ENCODE measurements around the gene KLHL29.

DNA sequence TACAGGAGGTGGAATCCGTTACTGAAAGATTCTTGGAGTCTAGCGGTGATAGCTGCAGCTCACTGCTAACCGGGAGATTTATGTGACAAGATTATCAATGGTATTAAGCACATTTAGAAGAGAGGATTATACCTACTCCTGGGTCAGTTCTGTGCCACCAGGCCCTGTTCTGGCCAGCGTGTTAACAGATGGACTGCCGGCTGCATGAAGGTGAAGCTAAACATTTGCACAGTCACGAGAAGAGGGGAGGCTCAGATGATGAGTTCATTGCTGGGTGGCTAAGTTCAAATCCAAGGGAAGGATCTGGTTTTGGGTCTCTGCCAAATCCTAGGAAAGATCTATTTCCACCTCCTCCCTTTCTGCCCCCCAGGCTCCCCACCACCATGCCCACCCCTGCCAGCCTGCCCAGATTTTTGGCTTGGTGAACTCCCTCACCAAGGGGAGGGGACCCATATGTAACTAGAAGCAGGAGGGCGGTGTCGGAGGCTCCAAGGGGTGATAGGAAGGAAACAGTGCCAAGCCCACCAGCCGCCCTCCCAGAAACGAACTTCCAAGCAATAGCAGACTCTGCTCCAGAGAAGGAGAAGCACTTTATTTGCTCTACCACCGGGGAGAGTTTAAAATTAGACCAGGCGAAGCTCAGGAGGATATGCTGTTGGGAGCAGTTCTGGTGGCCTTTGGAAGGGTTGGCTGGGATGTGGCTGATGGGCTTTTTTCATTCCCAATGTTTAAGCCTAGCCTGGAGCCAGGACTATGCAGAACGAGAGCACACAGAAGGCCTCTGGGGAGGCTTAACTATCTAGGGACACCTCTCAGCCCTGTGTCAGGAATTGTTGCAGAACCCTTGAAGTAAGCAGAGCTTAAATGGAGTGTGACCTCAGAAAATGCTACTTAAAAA, 200.5 kb downstream of the KLHL29 start:
- TF ChIP-seq, protein P1, sequence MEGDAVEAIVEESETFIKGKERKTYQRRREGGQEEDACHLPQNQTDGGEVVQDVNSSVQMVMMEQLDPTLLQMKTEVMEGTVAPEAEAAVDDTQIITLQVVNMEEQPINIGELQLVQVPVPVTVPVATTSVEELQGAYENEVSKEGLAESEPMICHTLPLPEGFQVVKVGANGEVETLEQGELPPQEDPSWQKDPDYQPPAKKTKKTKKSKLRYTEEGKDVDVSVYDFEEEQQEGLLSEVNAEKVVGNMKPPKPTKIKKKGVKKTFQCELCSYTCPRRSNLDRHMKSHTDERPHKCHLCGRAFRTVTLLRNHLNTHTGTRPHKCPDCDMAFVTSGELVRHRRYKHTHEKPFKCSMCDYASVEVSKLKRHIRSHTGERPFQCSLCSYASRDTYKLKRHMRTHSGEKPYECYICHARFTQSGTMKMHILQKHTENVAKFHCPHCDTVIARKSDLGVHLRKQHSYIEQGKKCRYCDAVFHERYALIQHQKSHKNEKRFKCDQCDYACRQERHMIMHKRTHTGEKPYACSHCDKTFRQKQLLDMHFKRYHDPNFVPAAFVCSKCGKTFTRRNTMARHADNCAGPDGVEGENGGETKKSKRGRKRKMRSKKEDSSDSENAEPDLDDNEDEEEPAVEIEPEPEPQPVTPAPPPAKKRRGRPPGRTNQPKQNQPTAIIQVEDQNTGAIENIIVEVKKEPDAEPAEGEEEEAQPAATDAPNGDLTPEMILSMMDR (IDR thresholded peaks at IDR 0.05) = no peak
- no peak for TF ChIP-seq POLR2A (IDR thresholded peaks at IDR 0.05)
